HepG2 (cell line): ENCODE results near the gene RHOT2. TPM values are rescaled to one million over a fixed set of nuclear protein-coding genes. Genes with fewer than 3 reads are reported as not detected.
A peak's percentile ranks its signal among the peaks of the same experiment; 100 is the strongest.

Experiments used
- FOSL1 ChIP-seq: sonication (generic); formaldehyde crosslinking; IDR thresholded peaks from 2 replicates; pipeline ENCODE4 v1.9.0; 2021; ENCODE audit warnings: missing genetic modification reagents, borderline replicate concordance
- HNF4G ChIP-seq, 2 experiments: sonication (generic) in 1 of 2; formaldehyde crosslinking in 1 of 2; IDR thresholded peaks; 2 replicates each; pipeline versions ENCODE4 v1.4.0 to v1.6.1; 2011 to 2020; ENCODE audit warnings: borderline replicate concordance in 2 of 2, low read depth in 2 of 2, mild to moderate bottlenecking in 2 of 2, low read length in 1 of 2, missing genetic modification reagents in 1 of 2, moderate library complexity in 1 of 2
- KDM6A ChIP-seq: IDR thresholded peaks from 2 replicates; pipeline ENCODE4 v1.6.1; 2016; ENCODE audit warnings: low read depth
- NFKBIZ ChIP-seq: IDR thresholded peaks from 2 replicates; pipeline ENCODE4 v1.6.1; 2018; ENCODE audit warnings: missing genetic modification reagents, missing compliant biosample characterization
- NONO ChIP-seq, 2 experiments: fragments of 450-650 bp in 1 of 2; sonication (generic) in 1 of 2; formaldehyde crosslinking in 1 of 2; IDR thresholded peaks in 1 of 2; conservative IDR thresholded peaks in 1 of 2; 2 replicates each; pipeline versions ENCODE4 v1.6.1 to v1.8.0; 2017 to 2022; ENCODE audit warnings: mild to moderate bottlenecking in 1 of 2, missing genetic modification reagents in 1 of 2, moderate library complexity in 1 of 2
- NR1H2 ChIP-seq: sonication (generic); formaldehyde crosslinking; IDR thresholded peaks from 2 replicates; pipeline ENCODE4 v1.8.1; 2022; ENCODE audit warnings: low read depth, missing genetic modification reagents, borderline replicate concordance
- PAF1 ChIP-seq: IDR thresholded peaks from 2 replicates; pipeline ENCODE4 v1.6.1; 2016; ENCODE audit warnings: missing genetic modification reagents, missing compliant biosample characterization
- SAP130 ChIP-seq: IDR thresholded peaks from 2 replicates; pipeline ENCODE4 v1.6.1; 2016; ENCODE audit warnings: low read depth
- SIN3A ChIP-seq: IDR thresholded peaks from 2 replicates; pipeline ENCODE4 v1.6.1; 2011; ENCODE audit warnings: low read depth, mild to moderate bottlenecking, control low read depth, low read length, borderline replicate concordance
- THAP11 ChIP-seq: IDR thresholded peaks from 2 replicates; pipeline ENCODE4 v1.6.1; 2016; ENCODE audit warnings: missing biosample characterization, missing genetic modification reagents
- TP53 ChIP-seq: sonication (generic); formaldehyde crosslinking; conservative IDR thresholded peaks from 2 replicates; pipeline ENCODE4 v1.4.0; 2020; ENCODE audit warnings: missing genetic modification reagents
- ZNF263 ChIP-seq: sonication (generic); formaldehyde crosslinking; IDR thresholded peaks from 2 replicates; pipeline ENCODE4 v1.4.0; 2020; ENCODE audit warnings: missing genetic modification reagents
- ZNF292 ChIP-seq: sonication (generic); formaldehyde crosslinking; IDR thresholded peaks from 2 replicates; pipeline ENCODE4 v1.8.1; 2022; ENCODE audit warnings: mild to moderate bottlenecking, low read depth, missing genetic modification reagents, borderline replicate concordance
- ZNF430 ChIP-seq: sonication (generic); formaldehyde crosslinking; IDR thresholded peaks from 2 replicates; pipeline ENCODE4 v1.9.0; 2021; ENCODE audit warnings: mild to moderate bottlenecking, missing genetic modification reagents
- ZNF570 ChIP-seq: sonication (generic); formaldehyde crosslinking; IDR thresholded peaks from 2 replicates; pipeline ENCODE4 v1.4.0; 2020; ENCODE audit warnings: mild to moderate bottlenecking, missing genetic modification reagents, borderline replicate concordance
- ZNF781 ChIP-seq: sonication (generic); formaldehyde crosslinking; IDR thresholded peaks from 2 replicates; pipeline ENCODE4 v1.5.1; 2020; ENCODE audit warnings: borderline replicate concordance, mild to moderate bottlenecking, missing genetic modification reagents; ENCODE audit errors: not compliant biosample characterization
- ZSCAN25 ChIP-seq: sonication (generic); formaldehyde crosslinking; IDR thresholded peaks from 2 replicates; pipeline ENCODE4 v1.8.0; 2022; ENCODE audit warnings: mild to moderate bottlenecking, missing genetic modification reagents
- polyA plus RNA-seq, 8 experiments: library from polyadenylated mRNA; depleted of rRNA in 3 of 8; stranded (reverse) in 7 of 8; unstranded in 1 of 8; fragments of >200 nt; fragmentation: Illumina TruSeq in 4 of 8; extraction: Trizol in 4 of 8; gene quantifications; 2 replicates each; pipeline versions ENCODE4 v1.2.1 to v1.2.3, GENCODE V29; 2011 to 2016; ENCODE audit warnings: low read depth in 4 of 8, missing spikeins in 1 of 8, mixed read lengths in 1 of 8; ENCODE audit not compliant: insufficient read depth in 1 of 8
- total RNA-seq, 5 experiments: library from RNA; depleted of rRNA; stranded (reverse); fragments of >200 nt; fragmentation: Illumina TruSeq; extraction: Trizol; gene quantifications; 2 replicates each; pipeline ENCODE4 v1.2.3, GENCODE V29; 2016; ENCODE audit warnings: low read depth in 1 of 5
- TF ChIP-seq, protein P1 (sequence below): IDR thresholded peaks from 2 replicates; pipeline ENCODE4 v1.4.0; 2020; ENCODE audit warnings: mild to moderate bottlenecking, missing genetic modification reagents
- TF ChIP-seq, protein P2 (sequence below): sonication (generic); formaldehyde crosslinking; IDR thresholded peaks from 2 replicates; pipeline ENCODE4 v1.9.0; 2022; ENCODE audit warnings: missing genetic modification reagents, mild to moderate bottlenecking, borderline replicate concordance
- TF ChIP-seq, protein P3 (sequence below): sonication (generic); formaldehyde crosslinking; IDR thresholded peaks from 2 replicates; pipeline ENCODE4 v1.8.1; 2023; ENCODE audit warnings: mild to moderate bottlenecking, missing genetic modification reagents, borderline replicate concordance

Gene RHOT2
- total and polyA plus RNA-seq, 2 of the 13 experiments (the other 11 are each of a cell fraction or from before 2014, with no cell fraction given): 63.6 to 76.9 TPM

DNA sequence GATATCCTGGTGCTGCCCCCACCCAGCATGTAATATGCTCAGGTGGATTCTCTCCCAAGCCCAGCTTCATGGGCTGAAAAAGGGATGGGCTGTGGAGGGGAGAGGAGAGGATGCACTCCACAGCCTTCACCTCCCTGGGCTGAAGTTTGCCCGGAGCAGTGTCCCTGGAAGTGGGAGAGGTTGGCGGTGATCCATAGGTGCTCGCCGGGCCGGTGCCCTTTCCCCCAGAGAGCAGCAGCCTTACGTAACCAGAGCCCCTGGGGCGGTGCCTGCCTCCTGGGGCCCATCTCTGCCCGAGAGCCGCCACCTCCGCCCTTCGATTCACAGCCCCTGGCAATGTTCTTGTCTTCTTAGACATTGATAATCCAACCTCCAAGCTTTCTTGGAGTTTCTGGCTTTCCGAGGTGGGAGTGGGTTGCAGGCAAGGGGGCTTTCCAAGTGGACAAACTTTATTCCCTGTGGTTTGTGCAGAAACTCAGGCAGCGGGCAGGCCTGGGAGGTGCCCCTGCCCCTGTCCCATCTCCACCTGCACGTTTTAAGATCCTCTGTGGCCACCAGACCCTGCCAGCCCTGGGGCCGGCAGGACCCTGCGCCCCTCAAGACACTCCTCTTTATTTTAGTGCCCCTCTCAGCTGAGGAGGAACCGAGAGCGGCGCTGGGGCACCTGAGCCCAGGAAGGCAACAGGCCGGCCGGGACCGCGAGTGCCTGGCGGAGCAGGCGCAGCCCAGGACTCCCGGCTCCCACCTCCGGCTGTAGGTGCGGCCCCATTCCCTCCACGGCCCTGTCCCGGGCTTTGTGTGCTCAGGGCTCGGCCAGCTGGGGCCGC is 21.9 kb upstream of the RHOT2 start (continued):
- TF ChIP-seq, protein P1, sequence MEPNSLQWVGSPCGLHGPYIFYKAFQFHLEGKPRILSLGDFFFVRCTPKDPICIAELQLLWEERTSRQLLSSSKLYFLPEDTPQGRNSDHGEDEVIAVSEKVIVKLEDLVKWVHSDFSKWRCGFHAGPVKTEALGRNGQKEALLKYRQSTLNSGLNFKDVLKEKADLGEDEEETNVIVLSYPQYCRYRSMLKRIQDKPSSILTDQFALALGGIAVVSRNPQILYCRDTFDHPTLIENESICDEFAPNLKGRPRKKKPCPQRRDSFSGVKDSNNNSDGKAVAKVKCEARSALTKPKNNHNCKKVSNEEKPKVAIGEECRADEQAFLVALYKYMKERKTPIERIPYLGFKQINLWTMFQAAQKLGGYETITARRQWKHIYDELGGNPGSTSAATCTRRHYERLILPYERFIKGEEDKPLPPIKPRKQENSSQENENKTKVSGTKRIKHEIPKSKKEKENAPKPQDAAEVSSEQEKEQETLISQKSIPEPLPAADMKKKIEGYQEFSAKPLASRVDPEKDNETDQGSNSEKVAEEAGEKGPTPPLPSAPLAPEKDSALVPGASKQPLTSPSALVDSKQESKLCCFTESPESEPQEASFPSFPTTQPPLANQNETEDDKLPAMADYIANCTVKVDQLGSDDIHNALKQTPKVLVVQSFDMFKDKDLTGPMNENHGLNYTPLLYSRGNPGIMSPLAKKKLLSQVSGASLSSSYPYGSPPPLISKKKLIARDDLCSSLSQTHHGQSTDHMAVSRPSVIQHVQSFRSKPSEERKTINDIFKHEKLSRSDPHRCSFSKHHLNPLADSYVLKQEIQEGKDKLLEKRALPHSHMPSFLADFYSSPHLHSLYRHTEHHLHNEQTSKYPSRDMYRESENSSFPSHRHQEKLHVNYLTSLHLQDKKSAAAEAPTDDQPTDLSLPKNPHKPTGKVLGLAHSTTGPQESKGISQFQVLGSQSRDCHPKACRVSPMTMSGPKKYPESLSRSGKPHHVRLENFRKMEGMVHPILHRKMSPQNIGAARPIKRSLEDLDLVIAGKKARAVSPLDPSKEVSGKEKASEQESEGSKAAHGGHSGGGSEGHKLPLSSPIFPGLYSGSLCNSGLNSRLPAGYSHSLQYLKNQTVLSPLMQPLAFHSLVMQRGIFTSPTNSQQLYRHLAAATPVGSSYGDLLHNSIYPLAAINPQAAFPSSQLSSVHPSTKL: peak; percentile 58; the same call in 1 of the 2 replicates
- TF ChIP-seq, protein P2, sequence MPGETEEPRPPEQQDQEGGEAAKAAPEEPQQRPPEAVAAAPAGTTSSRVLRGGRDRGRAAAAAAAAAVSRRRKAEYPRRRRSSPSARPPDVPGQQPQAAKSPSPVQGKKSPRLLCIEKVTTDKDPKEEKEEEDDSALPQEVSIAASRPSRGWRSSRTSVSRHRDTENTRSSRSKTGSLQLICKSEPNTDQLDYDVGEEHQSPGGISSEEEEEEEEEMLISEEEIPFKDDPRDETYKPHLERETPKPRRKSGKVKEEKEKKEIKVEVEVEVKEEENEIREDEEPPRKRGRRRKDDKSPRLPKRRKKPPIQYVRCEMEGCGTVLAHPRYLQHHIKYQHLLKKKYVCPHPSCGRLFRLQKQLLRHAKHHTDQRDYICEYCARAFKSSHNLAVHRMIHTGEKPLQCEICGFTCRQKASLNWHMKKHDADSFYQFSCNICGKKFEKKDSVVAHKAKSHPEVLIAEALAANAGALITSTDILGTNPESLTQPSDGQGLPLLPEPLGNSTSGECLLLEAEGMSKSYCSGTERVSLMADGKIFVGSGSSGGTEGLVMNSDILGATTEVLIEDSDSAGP: peak; percentile 72
- TF ChIP-seq ZSCAN25: no peak
- TF ChIP-seq NONO (IDR thresholded peaks at IDR 0.05): no peak
- peak; percentile 61 for TF ChIP-seq NONO (CRISPR knock-in tag; conservative IDR thresholded peaks at IDR 0.05)
- TF ChIP-seq SAP130 (CRISPR knock-in tag): peak; percentile 77
- TF ChIP-seq, protein P3, sequence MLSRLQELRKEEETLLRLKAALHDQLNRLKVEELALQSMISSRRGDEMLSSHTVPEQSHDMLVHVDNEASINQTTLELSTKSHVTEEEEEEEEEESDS (CRISPR knock-in tag): no peak
- TF ChIP-seq THAP11 (CRISPR knock-in tag): peak; percentile 71
- no peak for TF ChIP-seq NFKBIZ (CRISPR knock-in tag)
- no peak for TF ChIP-seq NR1H2 (CRISPR knock-in tag)
- TF ChIP-seq PAF1 (CRISPR knock-in tag): no peak
- no peak for TF ChIP-seq ZNF292 (CRISPR knock-in tag)
- no peak for TF ChIP-seq TP53 (CRISPR knock-in tag)
- TF ChIP-seq ZNF570 (CRISPR knock-in tag): no peak
- 0 out of 2 replicates have a peak, but pooled peaks have one; percentile 29 for TF ChIP-seq ZNF263 (CRISPR knock-in tag)
- 0 out of 2 replicates have a peak, but pooled peaks have one; percentile 16 for TF ChIP-seq KDM6A (CRISPR knock-in tag)
- TF ChIP-seq SIN3A: peak; percentile 13; the same call in 1 of the 2 replicates
- TF ChIP-seq FOSL1: no peak
- peak; percentile 45; the same call in 1 of the 2 replicates for TF ChIP-seq HNF4G (IDR thresholded peaks at IDR 0.05; ENCODE audit: borderline replicate concordance, low read depth, low read length)
- TF ChIP-seq HNF4G (CRISPR knock-in tag; IDR thresholded peaks at IDR 0.05; ENCODE audit: borderline replicate concordance, low read depth): no peak
- peak; percentile 47 for TF ChIP-seq ZNF781
- TF ChIP-seq ZNF430: peak; percentile 60; the same call in 1 of the 2 replicates
